HG03135 (cell line): ENCODE data around the gene TMEFF1.
A peak's percentile ranks its signal among the peaks of the same experiment; 100 is the strongest.

ENCODE experiments used
- ATAC-seq: cut with Tn5 transposase; IDR thresholded peaks from one replicate; pipeline ENCODE4 v1.9.1; 2021; ENCODE audit warnings: mild to moderate bottlenecking, moderate library complexity; ENCODE audit not compliant: unreplicated experiment

The TMEFF1 gene

DNA sequence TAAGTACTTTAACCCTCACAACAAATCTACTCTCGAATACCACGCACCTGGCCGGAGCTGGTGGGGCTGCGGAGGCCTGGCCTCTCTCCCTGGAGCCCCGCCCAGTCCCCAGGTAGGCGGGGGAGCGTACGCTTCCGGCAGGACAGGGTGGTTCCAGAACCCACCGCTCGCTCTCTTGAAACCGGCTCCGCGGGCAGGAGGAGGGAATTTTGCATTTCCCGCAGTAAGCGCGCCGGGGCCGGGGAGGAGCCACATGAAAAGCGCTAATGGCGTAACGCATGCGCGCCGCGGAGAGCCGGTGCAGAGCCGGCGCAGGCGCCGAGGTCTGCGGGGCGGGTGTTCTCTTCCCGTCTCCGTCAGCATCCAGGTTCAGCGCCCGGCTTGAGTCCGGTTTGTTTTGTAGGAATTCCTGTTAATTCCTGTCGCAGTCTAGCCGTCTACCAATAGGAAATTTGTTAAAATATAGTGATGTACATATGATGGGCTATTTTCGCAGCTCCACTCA is 125.7 kb downstream of the TMEFF1 start:
- ATAC-seq: peak; percentile 72

DNA sequence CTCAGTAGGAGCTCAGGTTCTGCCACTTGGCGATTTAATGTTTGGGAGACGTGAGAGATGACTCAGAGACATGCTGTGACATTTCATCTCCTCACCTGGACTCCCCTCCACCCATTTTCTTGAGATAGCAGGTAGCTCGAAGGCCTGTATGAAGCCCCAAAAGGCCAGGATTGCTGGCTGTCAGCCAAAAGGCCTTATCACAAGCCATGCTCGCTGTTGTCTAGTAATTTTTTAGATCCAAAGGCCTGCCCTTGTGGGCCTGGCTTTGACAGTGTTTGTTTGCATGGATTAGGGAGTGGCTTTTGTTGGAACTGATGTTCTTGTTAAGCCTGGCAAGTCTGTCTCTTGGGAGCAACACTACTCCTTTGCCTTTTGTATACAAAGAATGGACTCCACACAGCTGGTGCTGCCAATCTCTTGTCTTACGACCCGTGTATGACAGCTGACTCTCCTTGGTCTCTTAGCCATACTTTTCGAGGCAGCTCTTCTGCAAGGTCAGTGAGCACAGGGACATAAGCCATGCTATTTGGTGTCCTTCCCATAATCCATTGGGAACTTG is 127.7 kb downstream of the TMEFF1 start:
- no peak for ATAC-seq

DNA sequence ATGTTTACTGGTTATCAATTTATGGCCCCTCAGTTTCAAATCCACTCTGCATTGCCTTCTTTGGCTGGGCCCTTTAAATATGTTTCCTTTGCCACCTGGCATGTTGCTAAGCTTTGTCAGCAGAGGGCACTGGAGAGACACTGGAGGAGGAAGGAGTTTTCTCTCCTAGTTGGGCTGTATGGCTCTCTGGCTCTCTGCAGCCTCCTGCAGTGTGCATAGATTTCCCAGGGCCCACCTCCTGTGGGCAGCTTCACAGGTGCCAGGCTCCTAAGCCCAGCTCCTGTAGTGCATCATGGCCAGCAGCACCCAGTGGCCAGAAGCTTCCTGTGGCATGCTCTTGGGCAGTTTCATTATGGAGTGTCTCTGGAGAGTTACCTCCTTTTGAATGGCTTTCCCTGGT is 128.3 kb downstream of the TMEFF1 start:
- ATAC-seq: no peak

DNA sequence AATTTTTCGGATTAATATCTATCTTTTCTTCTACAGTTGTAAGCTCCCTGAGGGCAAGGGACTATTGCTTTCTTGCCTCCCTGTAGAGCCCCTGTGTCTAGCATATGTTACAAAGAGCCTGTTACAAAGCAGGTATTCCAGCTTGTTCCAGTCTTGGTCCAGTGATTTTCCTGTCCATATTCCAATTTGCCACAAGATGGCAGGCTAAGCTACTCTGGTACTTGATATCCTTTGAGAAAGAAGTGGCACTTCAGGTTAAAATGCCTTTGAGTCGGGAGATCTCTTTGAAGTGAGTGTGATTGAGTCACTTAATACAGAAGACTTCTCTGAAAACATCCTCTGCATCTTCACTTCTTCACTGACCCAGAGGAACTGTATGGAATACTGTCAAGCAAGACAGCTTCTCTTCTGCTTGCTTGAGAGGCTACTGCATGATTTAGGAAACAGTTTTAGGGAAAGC is 129.4 kb downstream of the TMEFF1 start:
- ATAC-seq: no peak

DNA sequence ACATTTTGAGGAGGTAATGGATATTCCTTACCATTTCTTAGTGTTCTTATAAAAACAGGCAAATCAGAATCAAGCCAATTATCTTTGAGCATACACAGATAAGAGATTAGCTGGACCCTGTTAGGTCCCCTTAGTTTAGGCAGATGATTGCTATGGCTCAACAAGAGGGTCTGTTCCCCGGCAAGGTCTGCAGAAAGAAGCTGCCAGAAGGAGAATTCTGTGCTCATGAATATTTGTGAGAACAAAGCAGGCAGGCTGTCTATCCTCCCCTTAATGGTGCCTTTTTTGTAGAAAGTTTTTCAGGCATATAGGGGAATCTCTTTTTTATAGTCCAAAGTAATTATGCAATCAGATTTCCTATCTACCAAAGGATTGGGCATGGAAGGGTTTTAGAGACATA is 132.5 kb downstream of the TMEFF1 start:
- ATAC-seq: no peak

DNA sequence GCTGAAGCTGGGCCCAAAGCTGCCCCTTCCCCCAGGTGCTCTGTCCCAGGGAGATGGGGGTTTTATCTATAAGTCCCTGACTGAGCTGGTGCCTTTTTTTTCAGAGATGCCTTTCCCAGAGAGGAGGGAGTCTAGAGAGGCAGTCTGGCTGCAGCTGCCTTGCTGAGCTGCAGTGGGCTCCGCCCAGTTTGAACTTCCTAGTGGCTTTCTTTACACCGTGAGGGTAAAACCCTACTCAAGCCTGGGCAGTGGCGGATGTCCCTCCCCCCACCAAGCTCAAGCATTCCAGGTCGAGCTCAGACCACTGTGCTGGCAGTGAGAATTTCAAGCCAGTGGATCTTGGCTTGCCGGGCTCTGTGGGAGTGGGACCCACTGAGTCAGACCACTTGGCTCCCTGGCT is 146.2 kb downstream of the TMEFF1 start:
- no peak for ATAC-seq

DNA sequence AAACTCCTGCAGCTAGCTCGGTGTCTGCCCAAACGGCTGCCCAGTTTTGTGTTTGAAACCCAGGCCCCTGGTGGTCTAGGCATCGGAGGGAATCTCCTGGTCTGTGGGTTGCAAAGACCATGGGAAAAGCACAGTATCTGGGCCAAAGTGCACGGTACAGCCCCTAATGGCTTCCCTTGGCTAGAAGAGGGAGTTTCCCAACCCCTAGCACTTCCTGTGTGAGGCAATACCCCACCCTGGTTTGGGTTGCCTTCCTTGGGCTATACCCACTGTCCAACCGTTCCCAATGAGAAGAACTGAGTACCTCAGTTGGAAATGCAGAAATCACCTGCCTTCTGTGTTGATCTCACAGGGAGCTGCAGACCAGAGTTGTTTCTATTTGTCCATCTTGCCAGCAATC is 146.7 kb downstream of the TMEFF1 start:
- ATAC-seq: no peak

DNA sequence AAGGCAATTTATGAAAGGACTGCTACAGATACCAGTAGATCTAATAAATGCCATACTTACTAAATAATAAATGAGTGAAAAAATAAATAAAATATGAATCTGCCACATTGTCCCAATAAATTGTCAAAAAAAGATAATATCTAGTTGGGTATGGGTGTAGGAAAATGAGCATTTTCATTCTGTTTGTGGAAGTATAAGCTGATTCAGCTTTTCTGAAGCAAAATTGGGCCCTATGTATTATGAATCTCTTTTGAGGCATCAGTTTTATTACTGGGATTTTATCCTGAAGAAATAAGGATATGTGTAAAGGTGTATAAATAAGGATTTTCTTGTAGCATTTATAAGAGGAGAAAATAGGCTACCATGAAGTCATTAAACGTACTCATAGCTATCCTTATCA is 151.0 kb downstream of the TMEFF1 start:
- no peak for ATAC-seq

DNA sequence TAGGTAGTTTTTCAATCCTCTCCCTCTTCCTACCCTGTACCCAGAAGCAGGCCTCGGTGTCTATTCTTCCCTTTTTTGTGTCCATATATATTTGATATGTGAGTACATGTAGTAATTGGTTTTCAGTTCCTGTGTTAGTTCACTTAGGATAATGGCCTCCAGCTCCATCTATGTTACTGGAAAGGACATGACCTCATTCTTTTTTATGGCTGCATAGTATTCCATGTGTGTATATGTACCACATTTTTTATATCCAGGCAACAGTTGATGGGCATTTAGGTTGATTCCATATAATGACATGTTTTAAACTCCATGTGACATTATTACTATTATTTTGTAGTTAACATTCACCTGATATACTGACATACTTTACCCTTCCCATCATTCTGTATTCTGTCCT is 154.0 kb downstream of the TMEFF1 start:
- ATAC-seq: no peak
